Mesenchymal stem cell (in vitro differentiated cells and primary cell): ENCODE data around the gene MAP4K3.

ENCODE experiments used
- DNase-seq: peaks from one replicate; pipeline ENCODE4 v3.0.0-alpha.2; 2013
- H2AFZ ChIP-seq: one replicate; pipeline ENCODE4 v1.6.1; 2013; ENCODE audit warnings: low read depth, mild to moderate bottlenecking, control low read depth, inconsistent platforms, low read length, moderate library complexity
- H2AK5ac ChIP-seq: 2 replicates; pipeline ENCODE4 v1.6.1; 2013; ENCODE audit warnings: low read length, moderate library complexity, mild to moderate bottlenecking, inconsistent platforms; ENCODE audit not compliant: severe bottlenecking
- H2BK120ac ChIP-seq: one replicate; pipeline ENCODE4 v1.6.1; 2013; ENCODE audit warnings: low read depth, mild to moderate bottlenecking, inconsistent platforms, low read length, moderate library complexity
- H2BK12ac ChIP-seq, 2 experiments: one replicate each; pipeline ENCODE4 v1.6.1; 2013; ENCODE audit warnings: inconsistent platforms in 2 of 2, low read length in 2 of 2, mild to moderate bottlenecking in 2 of 2, moderate library complexity in 2 of 2, control low read depth in 1 of 2
- H2BK15ac ChIP-seq: one replicate; pipeline ENCODE4 v1.6.1; 2013; ENCODE audit warnings: mild to moderate bottlenecking, low read depth, inconsistent platforms; ENCODE audit not compliant: poor library complexity, severe bottlenecking
- H2BK5ac ChIP-seq: 2 replicates; pipeline ENCODE4 v1.6.1; 2013; ENCODE audit warnings: low read depth, mild to moderate bottlenecking, low read length, control low read depth, inconsistent platforms; ENCODE audit not compliant: poor library complexity, severe bottlenecking
- H3K14ac ChIP-seq, 2 experiments: one replicate each; pipeline ENCODE4 v1.6.1; 2013; ENCODE audit warnings: inconsistent platforms in 2 of 2, low read length in 2 of 2, control low read depth in 1 of 2, mild to moderate bottlenecking in 1 of 2, moderate library complexity in 1 of 2
- H3K18ac ChIP-seq, 2 experiments: one replicate each; pipeline ENCODE4 v1.6.1; 2013; ENCODE audit warnings: inconsistent platforms in 2 of 2, low read length in 2 of 2, control low read depth in 1 of 2, low read depth in 1 of 2, mild to moderate bottlenecking in 1 of 2
- H3K23ac ChIP-seq, 2 experiments: one replicate each; pipeline ENCODE4 v1.6.1; 2013; ENCODE audit warnings: inconsistent platforms in 2 of 2, low read length in 2 of 2, mild to moderate bottlenecking in 2 of 2, moderate library complexity in 2 of 2, control low read depth in 1 of 2
- H3K27ac ChIP-seq: 2 replicates; pipeline ENCODE4 v1.5.1; 2013; ENCODE audit warnings: mild to moderate bottlenecking, moderate library complexity, low read length, control low read depth, inconsistent platforms; ENCODE audit not compliant: poor library complexity, severe bottlenecking
- H3K27me3 ChIP-seq, 2 experiments: 2 replicates each; pipeline versions ENCODE4 v1.6.1 to v1.7.0; 2013; ENCODE audit warnings: low read length in 2 of 2, mild to moderate bottlenecking in 2 of 2, moderate library complexity in 2 of 2, control low read depth in 1 of 2, inconsistent platforms in 1 of 2; ENCODE audit not compliant: control insufficient read depth in 1 of 2, insufficient read depth in 1 of 2
- H3K36me3 ChIP-seq, 2 experiments: 2 replicates each; pipeline versions ENCODE4 v1.6.1 to v1.7.0; 2013; ENCODE audit warnings: low read length in 2 of 2, control low read depth in 1 of 2, inconsistent platforms in 1 of 2, low read depth in 1 of 2, mild to moderate bottlenecking in 1 of 2; ENCODE audit not compliant: insufficient read depth in 2 of 2, control insufficient read depth in 1 of 2
- H3K4ac ChIP-seq, 2 experiments: one replicate each; pipeline ENCODE4 v1.6.1; 2013; ENCODE audit warnings: inconsistent platforms in 2 of 2, low read length in 2 of 2, mild to moderate bottlenecking in 2 of 2, moderate library complexity in 2 of 2, control low read depth in 1 of 2, low read depth in 1 of 2
- H3K4me1 ChIP-seq: 2 replicates; pipeline ENCODE4 v1.6.1; 2013; ENCODE audit warnings: low read depth, low read length, control low read depth; ENCODE audit not compliant: control insufficient read depth, insufficient read depth
- H3K4me2 ChIP-seq: 2 replicates; pipeline ENCODE4 v1.6.1; 2013; ENCODE audit warnings: low read length, mild to moderate bottlenecking, inconsistent platforms; ENCODE audit not compliant: poor library complexity, severe bottlenecking
- H3K4me3 ChIP-seq, 2 experiments: 2 replicates each; pipeline versions ENCODE4 v1.5.1 to v1.7.0; 2013; ENCODE audit warnings: low read length in 2 of 2, mild to moderate bottlenecking in 2 of 2, control low read depth in 1 of 2, low read depth in 1 of 2; ENCODE audit not compliant: insufficient read depth in 1 of 2
- H3K79me1 ChIP-seq: replicated peaks from 2 replicates; pipeline ENCODE4 v1.6.1; 2013; ENCODE audit warnings: mild to moderate bottlenecking, control low read depth, low read length, inconsistent platforms; ENCODE audit not compliant: poor library complexity, severe bottlenecking
- H3K9ac ChIP-seq: 2 replicates; pipeline ENCODE4 v1.7.0; 2013; ENCODE audit warnings: mild to moderate bottlenecking, low read length, moderate library complexity
- H3K9me3 ChIP-seq: 2 replicates; pipeline ENCODE4 v1.7.0; 2013; ENCODE audit warnings: mild to moderate bottlenecking, low read length; ENCODE audit not compliant: control insufficient read depth
- H4K8ac ChIP-seq: one replicate; pipeline ENCODE4 v1.6.1; 2013; ENCODE audit warnings: inconsistent platforms, mild to moderate bottlenecking, low read length, moderate library complexity
- H4K91ac ChIP-seq: one replicate; pipeline ENCODE4 v1.6.1; 2013; ENCODE audit warnings: mild to moderate bottlenecking, low read length, inconsistent platforms
- WGBS: methylation state at CpG from one replicate; pipeline ENCODE4 v1.1.7; 2013; ENCODE audit warnings: mixed read lengths; 5-methylcytosine and 5-hydroxymethylcytosine counted together

MAP4K3 gene

DNA sequence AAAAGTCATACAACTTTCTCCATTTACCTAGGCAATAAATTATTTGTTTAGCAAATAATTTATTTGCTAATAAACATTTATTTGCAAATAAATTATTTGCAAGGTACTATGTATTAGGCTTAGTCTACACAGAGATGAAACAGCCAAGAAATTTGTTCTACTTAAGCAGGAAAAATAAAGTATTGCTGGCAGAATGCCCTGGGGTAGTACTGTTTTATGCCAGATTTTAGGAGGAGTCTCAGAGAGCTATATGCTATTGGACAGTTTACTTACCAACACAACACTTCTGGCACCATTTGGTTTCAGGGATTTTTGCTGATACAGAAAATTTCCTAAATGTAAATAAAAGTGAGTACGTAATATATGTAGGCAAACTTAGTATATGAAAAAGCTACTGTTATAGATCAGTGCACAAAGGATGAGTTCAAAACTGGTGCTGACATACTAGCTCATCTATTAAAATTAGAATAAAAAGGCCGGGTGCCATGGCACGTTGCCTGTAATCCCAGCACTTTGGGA lies 170.1 kb downstream of the MAP4K3 start:
- no peak overlapping the region for H3K23ac ChIP-seq
- H3K9ac ChIP-seq, result no peak overlapping the region
- no peak overlapping the region for H2BK120ac ChIP-seq
- H2BK12ac ChIP-seq, result no peak overlapping the region
- no peak overlapping the region for H4K8ac ChIP-seq
- WGBS, result 100% methylated on average over 2 of the region's 3 CpGs
- no peak overlapping the region for H3K14ac ChIP-seq
- H3K36me3 ChIP-seq, result peaks cover 14 to 73% of the 10 kb centered on the region in 2 experiments
- DNase-seq, result no peak
- no peak overlapping the region for H2AFZ ChIP-seq
- no peaks in the 10 kb centered on the region for H3K4me1 ChIP-seq
- no peak overlapping the region for H4K91ac ChIP-seq
- no peak overlapping the region for H2AK5ac ChIP-seq
- no peak overlapping the region for H3K18ac ChIP-seq
- H3K4me3 ChIP-seq, result no peak overlapping the region
- no peak overlapping the region for H2BK15ac ChIP-seq
- no peak overlapping the region for H3K4ac ChIP-seq
- H3K9me3 ChIP-seq, result no peaks in the 10 kb centered on the region
- no peaks in the 10 kb centered on the region for H3K27me3 ChIP-seq
- no peak overlapping the region for H2BK5ac ChIP-seq
- H3K27ac ChIP-seq, result no peak overlapping the region
- no peak overlapping the region for H3K4me2 ChIP-seq
- H3K79me1 ChIP-seq, result peaks cover 6% of the 10 kb centered on the region

- no peak overlapping the region for H3K14ac ChIP-seq
- H2AFZ ChIP-seq, result no peak overlapping the region
- no peak overlapping the region for H4K91ac ChIP-seq
- H3K36me3 ChIP-seq, result peaks cover 10 to 71% of the 10 kb centered on the region in 2 experiments
- H3K9me3 ChIP-seq, result no peaks in the 10 kb centered on the region
- H2AK5ac ChIP-seq, result no peak overlapping the region
- no peak overlapping the region for H2BK5ac ChIP-seq
- H4K8ac ChIP-seq, result peak overlapping the region; percentile 7
- DNase-seq, result peak; percentile 46
- no peak overlapping the region for H3K4me3 ChIP-seq
- H2BK15ac ChIP-seq, result no peak overlapping the region
- no peak overlapping the region for H3K23ac ChIP-seq
- no peak overlapping the region for H2BK120ac ChIP-seq
- no peak overlapping the region for H3K18ac ChIP-seq
- H2BK12ac ChIP-seq, result no peak overlapping the region
- no peak overlapping the region for H3K27ac ChIP-seq
- peaks cover 6% of the 10 kb centered on the region for H3K79me1 ChIP-seq
- H3K4me2 ChIP-seq, result no peak overlapping the region
- no peaks in the 10 kb centered on the region for H3K27me3 ChIP-seq
- H3K9ac ChIP-seq, result no peak overlapping the region
- no peaks in the 10 kb centered on the region for H3K4me1 ChIP-seq
- 97% methylated on average over 2 of the region's 3 CpGs for WGBS
- H3K4ac ChIP-seq, result no peak overlapping the region
Measured at GRCh38 chr2:39266139-39266805, 170.8 kb downstream of the MAP4K3 start.

DNA sequence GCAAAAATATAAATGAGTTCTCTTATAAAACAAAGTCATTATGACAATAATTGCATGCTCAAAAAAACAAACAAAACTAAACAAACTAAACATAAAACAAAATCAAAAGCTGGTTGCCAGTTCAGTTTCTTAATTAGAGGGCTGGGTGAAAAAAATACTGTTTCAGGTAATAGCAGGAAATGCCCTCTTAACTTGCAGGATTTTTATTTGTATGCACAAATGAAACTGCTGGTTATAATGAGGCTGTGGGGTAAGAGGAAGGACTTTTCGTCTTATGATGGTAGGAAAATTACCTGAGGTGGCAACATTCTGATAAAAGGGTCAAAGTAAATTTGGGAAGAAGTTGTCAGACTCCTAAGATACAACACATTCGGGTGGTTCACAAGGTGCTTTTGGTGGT lies 171.8 kb downstream of the MAP4K3 start:
- 88% methylated on average over 1 of the region's 2 CpGs for WGBS
- Histone ChIP-seq H3K36me3 (peaks cover 13 to 70% of the 10 kb centered on the region in 2 experiments), H2BK120ac (no peak overlapping the region), H3K27me3 (no peaks in the 10 kb centered on the region), H3K4ac (no peak overlapping the region), H2BK5ac (no peak overlapping the region), H3K4me3 (no peak overlapping the region), H3K9ac (no peak overlapping the region), H3K4me1 (no peaks in the 10 kb centered on the region), H2BK12ac (no peak overlapping the region), H2BK15ac (no peak overlapping the region), H3K4me2 (no peak overlapping the region), H2AFZ (no peak overlapping the region), H3K27ac (no peak overlapping the region), H3K9me3 (no peaks in the 10 kb centered on the region), H2AK5ac (no peak overlapping the region), H3K79me1 (peaks cover 6% of the 10 kb centered on the region), H4K8ac (no peak overlapping the region), H3K23ac (no peak overlapping the region), H3K14ac (no peak overlapping the region), H4K91ac (no peak overlapping the region), H3K18ac (no peak overlapping the region)
- DNase-seq, result no peak

- Histone ChIP-seq H3K27me3 (no peaks in the 10 kb centered on the region), H2AK5ac (no peak overlapping the region), H3K18ac (no peak overlapping the region), H3K23ac (no peak overlapping the region), H3K9me3 (no peaks in the 10 kb centered on the region), H3K36me3 (peaks cover 17 to 70% of the 10 kb centered on the region in 2 experiments), H2BK12ac (no peak overlapping the region), H2BK120ac (no peak overlapping the region), H4K91ac (no peak overlapping the region), H3K4me3 (no peak overlapping the region), H3K14ac (no peak overlapping the region), H3K79me1 (peaks cover 6% of the 10 kb centered on the region), H4K8ac (no peak overlapping the region), H3K27ac (no peak overlapping the region), H3K9ac (no peak overlapping the region), H2BK5ac (no peak overlapping the region), H2AFZ (no peak overlapping the region), H3K4ac (no peak overlapping the region), H3K4me1 (no peaks in the 10 kb centered on the region), H2BK15ac (no peak overlapping the region), H3K4me2 (no peak overlapping the region)
- WGBS, result 94% methylated on average over 1 of the region's 1 CpG
- no peak for DNase-seq
Measured at GRCh38 chr2:39264733-39265132, 172.4 kb downstream of the MAP4K3 start.
